Activated naive CD8-positive, alpha-beta T cell treated with anti-CD3 and anti-CD28 coated beads, Interleukin-2, amount 50 U/mL, for 24 hours (primary cell): ENCODE data around the gene KDM2B.

Source experiments
- ATAC-seq: fragments of 150-1000 bp; cut with Tn5 transposase; one replicate; pipeline ENCODE4 v1.10.0; 2021
- DNase-seq: peaks from one replicate; pipeline ENCODE4 v3.0.0; 2021
- H3K27ac Mint-ChIP-seq: one replicate; pipeline ENCODE4 v1.8.0; 2021; ENCODE audit warnings: mild to moderate bottlenecking, mixed read lengths
- H3K27me3 Mint-ChIP-seq: one replicate; pipeline ENCODE4 v1.8.0; 2021; ENCODE audit warnings: mixed read lengths
- H3K36me3 Mint-ChIP-seq: one replicate; pipeline ENCODE4 v1.8.0; 2021; ENCODE audit warnings: low read depth, mixed read lengths
- H3K4me1 Mint-ChIP-seq: one replicate; pipeline ENCODE4 v1.8.0; 2021; ENCODE audit warnings: mixed read lengths
- H3K4me3 Mint-ChIP-seq: one replicate; pipeline ENCODE4 v1.8.0; 2021; ENCODE audit warnings: mild to moderate bottlenecking, moderate library complexity, mixed read lengths
- H3K9me3 Mint-ChIP-seq: one replicate; pipeline ENCODE4 v1.8.0; 2021; ENCODE audit warnings: mixed read lengths

The KDM2B gene

GRCh38 chr12:121465921-121466793 is 114.7 kb downstream of the KDM2B start:
- DNase-seq: peak; percentile 52
- no peaks in the 10 kb centered on the region for H3K27me3 Mint-ChIP-seq
- ATAC-seq: no peak

GRCh38 chr12:121464331-121464730 is 116.5 kb downstream of the KDM2B start:
- peaks cover 55% of the 10 kb centered on the region for H3K4me1 Mint-ChIP-seq
- DNase-seq (no peak), ATAC-seq (no peak)
- no peak overlapping the region for H3K27ac Mint-ChIP-seq
- H3K4me3 Mint-ChIP-seq: no peak overlapping the region
- H3K36me3 Mint-ChIP-seq: peaks cover 17% of the 10 kb centered on the region
- no peaks in the 10 kb centered on the region for H3K9me3 Mint-ChIP-seq
- H3K27me3 Mint-ChIP-seq: no peaks in the 10 kb centered on the region

More at GRCh38 chr12:121465921-121466793, 114.7 kb downstream of the KDM2B start:
- Mint-ChIP-seq H3K4me3 (peak overlapping the region; percentile 91), H3K27ac (peak overlapping the region; percentile 88), H3K36me3 (peaks cover 16% of the 10 kb centered on the region), H3K9me3 (no peaks in the 10 kb centered on the region), H3K4me1 (peaks cover 37% of the 10 kb centered on the region)

GRCh38 chr12:121461048-121461447 is 119.8 kb downstream of the KDM2B start:
- ATAC-seq (peak; percentile 44), DNase-seq (no peak)
- H3K27me3 Mint-ChIP-seq: no peaks in the 10 kb centered on the region
- H3K4me3 Mint-ChIP-seq: peak overlapping the region; percentile 3
- peaks cover 17% of the 10 kb centered on the region for H3K36me3 Mint-ChIP-seq
- peaks cover 68% of the 10 kb centered on the region for H3K4me1 Mint-ChIP-seq
- H3K9me3 Mint-ChIP-seq: no peaks in the 10 kb centered on the region
- H3K27ac Mint-ChIP-seq: peak overlapping the region; percentile 74

GRCh38 chr12:121456551-121456950 is 124.3 kb downstream of the KDM2B start:
- Mint-ChIP-seq H3K9me3 (no peaks in the 10 kb centered on the region), H3K27me3 (no peaks in the 10 kb centered on the region), H3K4me3 (no peak overlapping the region), H3K36me3 (peaks cover 9% of the 10 kb centered on the region), H3K4me1 (peaks cover 61% of the 10 kb centered on the region), H3K27ac (no peak overlapping the region)
- DNase-seq (no peak), ATAC-seq (no peak)

- Mint-ChIP-seq H3K27me3 (no peaks in the 10 kb centered on the region), H3K9me3 (no peaks in the 10 kb centered on the region), H3K4me3 (no peak overlapping the region), H3K36me3 (peaks cover 12% of the 10 kb centered on the region), H3K27ac (no peak overlapping the region), H3K4me1 (peaks cover 60% of the 10 kb centered on the region)
- ATAC-seq (no peak), DNase-seq (no peak)
Measured at GRCh38 chr12:121455766-121456420, 124.9 kb downstream of the KDM2B start.

- Mint-ChIP-seq H3K4me1 (peaks cover 50% of the 10 kb centered on the region), H3K4me3 (no peak overlapping the region), H3K36me3 (peaks cover 17% of the 10 kb centered on the region), H3K27ac (no peak overlapping the region), H3K27me3 (no peaks in the 10 kb centered on the region), H3K9me3 (no peaks in the 10 kb centered on the region)
- DNase-seq (no peak), ATAC-seq (no peak)
Measured at GRCh38 chr12:121454921-121455320, 125.9 kb downstream of the KDM2B start.

- DNase-seq: no peak
- Mint-ChIP-seq H3K27me3 (no peaks in the 10 kb centered on the region), H3K27ac (no peak overlapping the region), H3K4me1 (peaks cover 41% of the 10 kb centered on the region), H3K4me3 (no peak overlapping the region), H3K36me3 (peaks cover 18% of the 10 kb centered on the region), H3K9me3 (no peaks in the 10 kb centered on the region)
- no peak for ATAC-seq
Measured at GRCh38 chr12:121453629-121454028, 127.2 kb downstream of the KDM2B start.

- H3K4me3 Mint-ChIP-seq: no peak overlapping the region
- ATAC-seq: no peak
- H3K36me3 Mint-ChIP-seq: peaks cover 21% of the 10 kb centered on the region
- peaks cover 41% of the 10 kb centered on the region for H3K4me1 Mint-ChIP-seq
- H3K9me3 Mint-ChIP-seq: no peaks in the 10 kb centered on the region
- H3K27me3 Mint-ChIP-seq: no peaks in the 10 kb centered on the region
- H3K27ac Mint-ChIP-seq: no peak overlapping the region
- no peak for DNase-seq
Measured at GRCh38 chr12:121452985-121453360, 127.8 kb downstream of the KDM2B start.

GRCh38 chr12:121452340-121452984 is 128.4 kb downstream of the KDM2B start:
- H3K36me3 Mint-ChIP-seq: peaks cover 21% of the 10 kb centered on the region
- DNase-seq (no peak), ATAC-seq (no peak)
- H3K4me3 Mint-ChIP-seq: no peak overlapping the region
- H3K9me3 Mint-ChIP-seq: no peaks in the 10 kb centered on the region
- no peak overlapping the region for H3K27ac Mint-ChIP-seq
- no peaks in the 10 kb centered on the region for H3K27me3 Mint-ChIP-seq
- H3K4me1 Mint-ChIP-seq: peaks cover 36% of the 10 kb centered on the region

GRCh38 chr12:121451961-121452339 is 128.9 kb downstream of the KDM2B start:
- no peak for DNase-seq
- H3K4me3 Mint-ChIP-seq: no peak overlapping the region
- H3K4me1 Mint-ChIP-seq: peaks cover 31% of the 10 kb centered on the region
- peak overlapping the region; percentile 32 for H3K27ac Mint-ChIP-seq
- H3K36me3 Mint-ChIP-seq: peaks cover 22% of the 10 kb centered on the region
- H3K9me3 Mint-ChIP-seq: no peaks in the 10 kb centered on the region
- H3K27me3 Mint-ChIP-seq: no peaks in the 10 kb centered on the region
- ATAC-seq: peak; percentile 58

- H3K27ac Mint-ChIP-seq: no peak overlapping the region
- H3K4me1 Mint-ChIP-seq: peaks cover 23% of the 10 kb centered on the region
- DNase-seq (no peak), ATAC-seq (no peak)
- H3K4me3 Mint-ChIP-seq: no peak overlapping the region
- peaks cover 26% of the 10 kb centered on the region for H3K36me3 Mint-ChIP-seq
- no peaks in the 10 kb centered on the region for H3K9me3 Mint-ChIP-seq
- H3K27me3 Mint-ChIP-seq: no peaks in the 10 kb centered on the region
Measured at GRCh38 chr12:121448771-121449315, 132.0 kb downstream of the KDM2B start.

GRCh38 chr12:121446750-121447149 is 134.1 kb downstream of the KDM2B start:
- H3K27ac Mint-ChIP-seq: no peak overlapping the region
- no peak for ATAC-seq

GRCh38 chr12:121444842-121445202 is 136.0 kb downstream of the KDM2B start:
- H3K36me3 Mint-ChIP-seq: peaks cover 18% of the 10 kb centered on the region
- H3K9me3 Mint-ChIP-seq: no peaks in the 10 kb centered on the region
- DNase-seq: no peak
- H3K27me3 Mint-ChIP-seq: no peaks in the 10 kb centered on the region
- H3K27ac Mint-ChIP-seq: peak overlapping the region; percentile 46
- H3K4me3 Mint-ChIP-seq: no peak overlapping the region
- no peak for ATAC-seq
- H3K4me1 Mint-ChIP-seq: peaks cover 12% of the 10 kb centered on the region

More at GRCh38 chr12:121446750-121447149, 134.1 kb downstream of the KDM2B start:
- DNase-seq: no peak
- no peak overlapping the region for H3K4me3 Mint-ChIP-seq
- peaks cover 20% of the 10 kb centered on the region for H3K4me1 Mint-ChIP-seq
- H3K27me3 Mint-ChIP-seq: no peaks in the 10 kb centered on the region
- H3K36me3 Mint-ChIP-seq: peaks cover 25% of the 10 kb centered on the region
- H3K9me3 Mint-ChIP-seq: no peaks in the 10 kb centered on the region

GRCh38 chr12:121443911-121444841 is 136.6 kb downstream of the KDM2B start:
- ATAC-seq: no peak
- Mint-ChIP-seq H3K9me3 (no peaks in the 10 kb centered on the region), H3K4me1 (peaks cover 11% of the 10 kb centered on the region), H3K27me3 (no peaks in the 10 kb centered on the region), H3K27ac (no peak overlapping the region), H3K4me3 (no peak overlapping the region), H3K36me3 (peaks cover 22% of the 10 kb centered on the region)
- no peak for DNase-seq
